ENCODE measurements around the gene ZNF333. TPM values are rescaled to one million over a fixed set of nuclear protein-coding genes. Genes with fewer than 3 reads are reported as not detected.

Gene ZNF333
- total and polyA plus RNA-seq, 2 of the 4 experiments (the other 2 are of a cell fraction) = 9.8 to 15.1 TPM

DNA sequence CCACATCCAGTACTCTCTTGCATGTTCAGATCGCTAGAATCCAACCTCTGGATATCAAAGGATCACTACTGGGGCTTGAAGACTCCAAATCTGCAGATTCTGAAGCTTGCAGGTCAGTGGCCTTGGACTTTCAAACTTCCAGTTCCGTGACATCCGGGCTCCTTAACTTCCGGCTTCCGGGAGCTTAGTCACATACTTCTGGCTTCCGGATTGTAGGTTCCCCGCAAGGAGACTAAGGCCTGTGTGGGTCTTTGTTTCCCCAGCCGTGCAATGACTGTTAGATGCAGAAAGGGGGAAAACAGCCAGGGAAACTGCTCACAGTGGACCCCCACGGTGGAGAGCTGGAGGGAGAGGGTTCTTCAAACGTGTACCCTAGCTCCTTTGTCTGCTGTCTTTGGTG lies 41.4 kb downstream of the ZNF333 start:
- ChIA-PET CTCF (no interaction called here), POLR2A (ENCODE audit: unreplicated experiment) (no interaction called here)
- Histone ChIP-seq H4K5ac (ENCODE audit: low read depth, low read length) (no peak overlapping the region), H2AK5ac (ENCODE audit: low read depth, low read length) (no peak overlapping the region), H3K23ac (ENCODE audit: low read depth, low read length) (no peak overlapping the region), H3K9me3 (ENCODE audit: control insufficient read depth, insufficient read depth, low read length) (peaks cover 10% of the 10 kb centered on the region), H3K4me1 (ENCODE audit: control insufficient read depth, insufficient read depth, low read length) (no peaks in the 10 kb centered on the region), H3K4me3 (ENCODE audit: insufficient read depth, low read depth, low read length) (no peak overlapping the region), H3K79me1 (ENCODE audit: low read depth in 1 of 2, low read length in 2 of 2) (no peaks in the 10 kb centered on the region), H2BK120ac (ENCODE audit: low read depth, low read length) (no peak overlapping the region), H3K56ac (ENCODE audit: extremely low read depth, insufficient read depth, low read length) (no peak overlapping the region), H2AFZ (replicated peaks; ENCODE audit: low read length, poor library complexity) (peak overlapping the region; percentile 69), H3K4me2 (ENCODE audit: low read depth, low read length) (no peak overlapping the region), H4K91ac (ENCODE audit: insufficient read depth, low read depth, low read length) (no peak overlapping the region), H3K27ac (ENCODE audit: insufficient read depth, low read length) (no peak overlapping the region), H2BK15ac (ENCODE audit: low read depth, low read length) (no peak overlapping the region), H2BK20ac (ENCODE audit: low read depth, low read length) (no peak overlapping the region), H4K20me1 (ENCODE audit: insufficient read depth, low read length) (no peaks in the 10 kb centered on the region), H3K18ac (ENCODE audit: low read depth, low read length) (no peak overlapping the region), H2BK5ac (ENCODE audit: low read depth, low read length, poor library complexity, severe bottlenecking) (no peak overlapping the region), H3K4ac (ENCODE audit: low read depth, low read length) (no peak overlapping the region), H3K14ac (replicated peaks; ENCODE audit: low read depth, low read length) (no peak overlapping the region), H3K9me1 (ENCODE audit: insufficient read depth, low read length) (no peaks in the 10 kb centered on the region), H3K36me3 (ENCODE audit: control insufficient read depth, insufficient read depth, low read length) (no peaks in the 10 kb centered on the region), H2AK9ac (replicated peaks; ENCODE audit: low read depth, low read length, poor library complexity) (no peak overlapping the region), H3K9ac (ENCODE audit: low read depth, low read length) (no peak overlapping the region), H3K27me3 (ENCODE audit: control insufficient read depth, insufficient read depth, low read length) (no peaks in the 10 kb centered on the region), H4K8ac (ENCODE audit: low read depth in 2 of 2, low read length in 2 of 2) (no peak overlapping the region)
- in situ Hi-C loops (cut with MboI; ENCODE audit: low sequenced_read_pairs) = no loop called here
- TF ChIP-seq BHLHE40 (IDR thresholded peaks at IDR 0.05; ENCODE audit: low read depth, low read length) (no peak), RFX5 (IDR thresholded peaks at IDR 0.05; ENCODE audit: low read depth, low read length) (no peak), CEBPB (IDR thresholded peaks at IDR 0.05; ENCODE audit: low read depth, low read length) (no peak), POLR2A (IDR thresholded peaks at IDR 0.05; ENCODE audit: low read depth, low read length) (no peak)
- no TSS peak for BruUV-seq (replicated peaks)
- intact Hi-C loops (cut with micrococcal nuclease) = no loop called here
- 30% methylated on average over 2 of the region's 10 CpGs; no CpG with 5 or more reads in 1 of the 2 experiments for WGBS, 2 experiments (ENCODE audit: extremely low coverage in 2 of 2, insufficient read length in 1 of 2)
- no peak for DNase-seq
- dilution Hi-C loops (cut with HindIII; ENCODE audit: low sequenced_read_pairs, unreplicated experiment) = no loop called here
- ATAC-seq (ENCODE audit: low read depth) = no peak

All from IMR-90 (cell line).